GM21717 (cell line): Measurements from ENCODE around the gene HSPB8.
"Not testable (repeated sequence)": the region's sequence is repeated elsewhere in the genome, so short reads cannot be mapped to it uniquely, and the experiment has no call there.

ENCODE experiments used
- ATAC-seq: cut with Tn5 transposase; IDR thresholded peaks from one replicate; pipeline ENCODE4 v1.9.1; 2021; ENCODE audit warnings: mild to moderate bottlenecking, moderate library complexity; ENCODE audit not compliant: unreplicated experiment

The HSPB8 gene

GRCh38 chr12:119204671-119205285 lies 26.0 kb downstream of the HSPB8 start:
- no peak for ATAC-seq

GRCh38 chr12:119206348-119207062 lies 27.8 kb downstream of the HSPB8 start:
- no peak for ATAC-seq

- ATAC-seq = no peak
Observed at GRCh38 chr12:119207063-119207560, 28.4 kb downstream of the HSPB8 start.

- no peak for ATAC-seq
Observed at GRCh38 chr12:119208626-119209061, 29.9 kb downstream of the HSPB8 start.

- ATAC-seq = no peak
Observed at GRCh38 chr12:119211884-119212283, 33.2 kb downstream of the HSPB8 start.

- no peak for ATAC-seq
Observed at GRCh38 chr12:119216084-119216483, 37.4 kb downstream of the HSPB8 start.

GRCh38 chr12:119218875-119219274 lies 40.1 kb downstream of the HSPB8 start:
- not testable (repeated sequence) for ATAC-seq

GRCh38 chr12:119222222-119222951 lies 43.7 kb downstream of the HSPB8 start:
- ATAC-seq = no peak

- no peak for ATAC-seq
Observed at GRCh38 chr12:119225454-119225853, 46.7 kb downstream of the HSPB8 start.

GRCh38 chr12:119227292-119227691 lies 48.6 kb downstream of the HSPB8 start:
- no peak for ATAC-seq

GRCh38 chr12:119229205-119229604 lies 50.5 kb downstream of the HSPB8 start:
- no peak for ATAC-seq

GRCh38 chr12:119229837-119230236 lies 51.1 kb downstream of the HSPB8 start:
- ATAC-seq = no peak

GRCh38 chr12:119230807-119231206 lies 52.1 kb downstream of the HSPB8 start:
- ATAC-seq = no peak

- ATAC-seq = no peak
Observed at GRCh38 chr12:119231774-119232173, 53.0 kb downstream of the HSPB8 start.

- ATAC-seq = no peak
Observed at GRCh38 chr12:119235197-119235751, 56.5 kb downstream of the HSPB8 start.

GRCh38 chr12:119236372-119236771 lies 57.6 kb downstream of the HSPB8 start:
- ATAC-seq = no peak

- ATAC-seq = no peak
Observed at GRCh38 chr12:119239040-119239439, 60.3 kb downstream of the HSPB8 start.

GRCh38 chr12:119241049-119241448 lies 62.3 kb downstream of the HSPB8 start:
- no peak for ATAC-seq

GRCh38 chr12:119241580-119242169 lies 62.9 kb downstream of the HSPB8 start:
- ATAC-seq = no peak
